Measurements from ENCODE around the gene GSK3B. TPM values are rescaled to one million over a fixed set of nuclear protein-coding genes. Genes with fewer than 3 reads are reported as not detected.

GSK3B gene
- total RNA-seq, 1 donor from 2014 or later = 71.6 TPM

GRCh38 chr3:119965692-119966091 is 128.6 kb downstream of the GSK3B start:
- Histone ChIP-seq H3K36me3 (ENCODE audit: control insufficient read depth, insufficient read depth, low read length) (no peaks in the 10 kb centered on the region), H3K4me3 (ENCODE audit: low read depth, low read length) (no peak overlapping the region), H3K27me3 (ENCODE audit: control insufficient read depth, insufficient read depth, low read length) (no peaks in the 10 kb centered on the region)
- TF ChIP-seq, protein P1, sequence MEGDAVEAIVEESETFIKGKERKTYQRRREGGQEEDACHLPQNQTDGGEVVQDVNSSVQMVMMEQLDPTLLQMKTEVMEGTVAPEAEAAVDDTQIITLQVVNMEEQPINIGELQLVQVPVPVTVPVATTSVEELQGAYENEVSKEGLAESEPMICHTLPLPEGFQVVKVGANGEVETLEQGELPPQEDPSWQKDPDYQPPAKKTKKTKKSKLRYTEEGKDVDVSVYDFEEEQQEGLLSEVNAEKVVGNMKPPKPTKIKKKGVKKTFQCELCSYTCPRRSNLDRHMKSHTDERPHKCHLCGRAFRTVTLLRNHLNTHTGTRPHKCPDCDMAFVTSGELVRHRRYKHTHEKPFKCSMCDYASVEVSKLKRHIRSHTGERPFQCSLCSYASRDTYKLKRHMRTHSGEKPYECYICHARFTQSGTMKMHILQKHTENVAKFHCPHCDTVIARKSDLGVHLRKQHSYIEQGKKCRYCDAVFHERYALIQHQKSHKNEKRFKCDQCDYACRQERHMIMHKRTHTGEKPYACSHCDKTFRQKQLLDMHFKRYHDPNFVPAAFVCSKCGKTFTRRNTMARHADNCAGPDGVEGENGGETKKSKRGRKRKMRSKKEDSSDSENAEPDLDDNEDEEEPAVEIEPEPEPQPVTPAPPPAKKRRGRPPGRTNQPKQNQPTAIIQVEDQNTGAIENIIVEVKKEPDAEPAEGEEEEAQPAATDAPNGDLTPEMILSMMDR (IDR thresholded peaks at IDR 0.05; ENCODE audit: insufficient read depth, low read length, poor library complexity, severe bottlenecking) = no peak
- DNase-seq (ENCODE audit: low read depth) = no peak

DNA sequence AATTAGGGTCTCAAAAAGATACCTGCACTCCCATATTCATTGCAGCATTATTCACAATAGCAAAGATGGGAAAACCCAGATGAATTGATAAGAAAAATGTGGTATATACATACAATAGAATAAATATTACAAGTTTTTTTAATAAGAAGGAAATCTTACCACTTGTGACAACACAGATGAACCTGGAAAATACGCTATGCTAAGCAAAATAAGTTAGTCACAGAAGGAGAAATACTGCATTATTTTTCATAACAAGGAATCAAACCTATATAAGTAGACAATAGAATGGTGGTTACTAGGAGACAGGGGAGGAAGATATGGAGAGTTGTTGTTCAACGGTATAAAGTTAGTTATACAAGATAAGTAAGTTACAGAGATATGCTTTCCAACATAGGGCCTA is 130.0 kb downstream of the GSK3B start:
- H3K36me3 ChIP-seq (ENCODE audit: control insufficient read depth, insufficient read depth, low read length) = no peaks in the 10 kb centered on the region
- no peak overlapping the region for H3K4me3 ChIP-seq (ENCODE audit: low read depth, low read length)
- DNase-seq (ENCODE audit: low read depth) = no peak
- H3K27me3 ChIP-seq (ENCODE audit: control insufficient read depth, insufficient read depth, low read length) = no peaks in the 10 kb centered on the region
- TF ChIP-seq, protein P1 (IDR thresholded peaks at IDR 0.05; ENCODE audit: insufficient read depth, low read length, poor library complexity, severe bottlenecking) = no peak

GRCh38 chr3:119955972-119956371 is 138.3 kb downstream of the GSK3B start:
- no peak overlapping the region for H3K4me3 ChIP-seq (ENCODE audit: low read depth, low read length)
- TF ChIP-seq, protein P1 (IDR thresholded peaks at IDR 0.05; ENCODE audit: insufficient read depth, low read length, poor library complexity, severe bottlenecking) = no peak
- no peaks in the 10 kb centered on the region for H3K27me3 ChIP-seq (ENCODE audit: control insufficient read depth, insufficient read depth, low read length)
- H3K36me3 ChIP-seq (ENCODE audit: control insufficient read depth, insufficient read depth, low read length) = no peaks in the 10 kb centered on the region
- no peak for DNase-seq (ENCODE audit: low read depth)

DNA sequence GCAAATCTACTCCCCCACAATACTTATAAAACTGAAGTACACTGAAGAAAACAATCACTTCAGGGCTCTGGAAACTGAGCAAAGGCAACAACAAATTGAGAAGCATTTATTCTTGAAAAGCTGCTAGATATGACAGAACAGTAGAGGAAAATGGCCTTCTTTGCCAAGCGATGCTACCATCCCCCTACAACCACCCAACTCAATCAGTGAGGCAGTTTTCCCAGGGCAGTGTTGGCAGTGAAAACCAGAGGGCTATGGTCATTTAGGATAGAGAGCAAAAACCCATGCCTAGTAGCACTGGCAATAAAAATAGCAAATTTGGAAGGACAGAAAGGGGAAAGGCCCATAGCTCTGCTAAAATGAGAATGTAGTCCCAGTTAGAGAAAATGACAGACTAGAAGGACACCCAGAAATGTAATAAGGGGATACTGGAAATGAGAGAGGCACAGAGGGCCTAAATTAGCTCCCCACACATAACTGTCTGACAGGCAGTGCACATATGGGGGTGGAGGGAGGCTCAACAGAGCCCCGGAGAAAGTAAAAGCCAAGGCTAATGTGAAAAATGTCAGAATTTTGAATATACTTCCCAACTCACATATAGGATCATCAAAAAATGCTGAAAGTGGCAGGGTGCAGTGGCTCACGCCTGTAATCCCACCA is 143.5 kb downstream of the GSK3B start:
- no peak for DNase-seq (ENCODE audit: low read depth)
- Histone ChIP-seq H3K4me3 (ENCODE audit: low read depth, low read length) (no peak overlapping the region), H3K27me3 (ENCODE audit: control insufficient read depth, insufficient read depth, low read length) (no peaks in the 10 kb centered on the region), H3K36me3 (ENCODE audit: control insufficient read depth, insufficient read depth, low read length) (no peaks in the 10 kb centered on the region)
- TF ChIP-seq, protein P1 (IDR thresholded peaks at IDR 0.05; ENCODE audit: insufficient read depth, low read length, poor library complexity, severe bottlenecking) = no peak

DNA sequence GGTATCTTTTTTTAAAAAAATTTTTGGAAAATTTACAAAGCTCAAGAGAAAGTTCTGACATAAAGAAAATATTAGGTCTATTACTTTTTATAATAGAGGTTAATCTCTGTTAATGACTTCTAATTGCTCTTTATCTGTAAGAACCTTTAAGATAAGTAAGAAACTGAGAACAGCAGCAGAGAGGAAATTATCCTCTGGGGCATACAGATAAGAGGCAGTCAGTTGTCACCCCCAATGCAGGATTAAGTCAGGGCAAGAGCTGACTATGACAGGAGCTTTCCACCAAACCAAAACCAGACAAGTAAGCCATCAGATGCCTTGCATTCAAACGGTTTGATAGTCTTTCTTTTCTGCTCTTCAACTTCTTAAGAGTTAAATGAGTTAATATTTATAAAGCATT is 149.0 kb downstream of the GSK3B start:
- TF ChIP-seq, protein P1 (IDR thresholded peaks at IDR 0.05; ENCODE audit: insufficient read depth, low read length, poor library complexity, severe bottlenecking) = no peak
- no peaks in the 10 kb centered on the region for H3K27me3 ChIP-seq (ENCODE audit: control insufficient read depth, insufficient read depth, low read length)
- no peak overlapping the region for H3K4me3 ChIP-seq (ENCODE audit: low read depth, low read length)
- no peak for DNase-seq (ENCODE audit: low read depth)
- no peaks in the 10 kb centered on the region for H3K36me3 ChIP-seq (ENCODE audit: control insufficient read depth, insufficient read depth, low read length)

- no peak for DNase-seq (ENCODE audit: low read depth)
- TF ChIP-seq, protein P1 (IDR thresholded peaks at IDR 0.05; ENCODE audit: insufficient read depth, low read length, poor library complexity, severe bottlenecking) = no peak
Measured at GRCh38 chr3:119944091-119944490, 150.2 kb downstream of the GSK3B start.

More at GRCh38 chr3:119944091-119944490, 150.2 kb downstream of the GSK3B start:
- Histone ChIP-seq H3K27me3 (ENCODE audit: control insufficient read depth, insufficient read depth, low read length) (no peaks in the 10 kb centered on the region), H3K36me3 (ENCODE audit: control insufficient read depth, insufficient read depth, low read length) (no peaks in the 10 kb centered on the region), H3K4me3 (ENCODE audit: low read depth, low read length) (no peak overlapping the region)

Measured in kidney epithelial cell (primary cell).